ENCODE data around the gene GALR1. TPM values are rescaled to one million over a fixed set of nuclear protein-coding genes. Genes with fewer than 3 reads are reported as not detected.
"Not testable (repeated sequence)": the region's sequence is repeated elsewhere in the genome, so short reads cannot be mapped to it uniquely, and the experiment has no call there.

Gene GALR1
- total RNA-seq, 1 experiment from 2014 or later: not detected

GRCh38 chr18:77268456-77268855, 18.8 kb downstream of the GALR1 start:
- Histone ChIP-seq H3K27me3 (replicated peaks; ENCODE audit: control insufficient read depth, insufficient read depth, low read length) (no peaks in the 10 kb centered on the region), H3K4me3 (ENCODE audit: low read depth, low read length) (no peak overlapping the region), H3K36me3 (ENCODE audit: control insufficient read depth, insufficient read depth, low read length) (no peaks in the 10 kb centered on the region), H3K4me1 (no peaks in the 10 kb centered on the region), H3K9me3 (no peaks in the 10 kb centered on the region)
- CTCF ChIA-PET: no interaction called here
- no peak for TF ChIP-seq CTCF (IDR thresholded peaks at IDR 0.05; ENCODE audit: insufficient read depth in 1 of 2, low read depth in 1 of 2, low read length in 1 of 2, severe bottlenecking in 1 of 2, unreplicated experiment in 1 of 2)
- Mint-ChIP-seq H3K9me3 (ENCODE audit: unreplicated experiment) (no peaks in the 10 kb centered on the region), H3K4me3 (ENCODE audit: unreplicated experiment) (no peak overlapping the region), H3K27ac (ENCODE audit: unreplicated experiment) (no peak overlapping the region), H3K4me1 (ENCODE audit: low read depth, unreplicated experiment) (no peaks in the 10 kb centered on the region), H3K27me3 (ENCODE audit: insufficient read depth, unreplicated experiment) (no peaks in the 10 kb centered on the region), H3K36me3 (ENCODE audit: insufficient read depth, unreplicated experiment) (no peaks in the 10 kb centered on the region)
- no TSS peak for BruUV-seq (replicated peaks)
- intact Hi-C loops (cut with micrococcal nuclease; ENCODE audit: unreplicated experiment): no loop called here
- POLR2A ChIA-PET: no interaction called here
- no peak for DNase-seq

GRCh38 chr18:77271576-77272481, 22.2 kb downstream of the GALR1 start:
- ChIA-PET CTCF (no interaction called here), POLR2A (no interaction called here)
- H3K27ac Mint-ChIP-seq (ENCODE audit: unreplicated experiment): no peak overlapping the region
- no TSS peak for BruUV-seq (replicated peaks)
- no peaks in the 10 kb centered on the region for H3K36me3 Mint-ChIP-seq (ENCODE audit: insufficient read depth, unreplicated experiment)
- DNase-seq: no peak
- Histone ChIP-seq H3K4me1 (no peaks in the 10 kb centered on the region), H3K9me3 (no peaks in the 10 kb centered on the region), H3K36me3 (ENCODE audit: control insufficient read depth, insufficient read depth, low read length) (no peaks in the 10 kb centered on the region), H3K4me3 (ENCODE audit: low read depth, low read length) (no peak overlapping the region), H3K27me3 (replicated peaks; ENCODE audit: control insufficient read depth, insufficient read depth, low read length) (no peaks in the 10 kb centered on the region)
- H3K9me3 Mint-ChIP-seq (ENCODE audit: unreplicated experiment): no peaks in the 10 kb centered on the region
- no peaks in the 10 kb centered on the region for H3K4me1 Mint-ChIP-seq (ENCODE audit: low read depth, unreplicated experiment)
- intact Hi-C loops (cut with micrococcal nuclease; ENCODE audit: unreplicated experiment): no loop called here
- TF ChIP-seq CTCF (IDR thresholded peaks at IDR 0.05; ENCODE audit: insufficient read depth in 1 of 2, low read depth in 1 of 2, low read length in 1 of 2, severe bottlenecking in 1 of 2, unreplicated experiment in 1 of 2): no peak
- no peaks in the 10 kb centered on the region for H3K27me3 Mint-ChIP-seq (ENCODE audit: insufficient read depth, unreplicated experiment)
- no peak overlapping the region for H3K4me3 Mint-ChIP-seq (ENCODE audit: unreplicated experiment)

- H3K27ac Mint-ChIP-seq (ENCODE audit: unreplicated experiment): not testable (repeated sequence)
These were observed 41.2 kb downstream of the GALR1 start for GRCh38 chr18:77290841-77291240.

More at GRCh38 chr18:77290841-77291240, 41.2 kb downstream of the GALR1 start:
- H3K27me3 ChIP-seq (replicated peaks; ENCODE audit: control insufficient read depth, insufficient read depth, low read length); CTCF ChIA-PET; intact Hi-C loops (cut with micrococcal nuclease; ENCODE audit: unreplicated experiment); H3K9me3 Mint-ChIP-seq (ENCODE audit: unreplicated experiment); BruUV-seq (replicated peaks); H3K9me3 ChIP-seq; H3K4me3 ChIP-seq (ENCODE audit: low read depth, low read length); DNase-seq; H3K27me3 Mint-ChIP-seq (ENCODE audit: insufficient read depth, unreplicated experiment); H3K4me1 ChIP-seq; H3K36me3 Mint-ChIP-seq (ENCODE audit: insufficient read depth, unreplicated experiment); H3K4me1 Mint-ChIP-seq (ENCODE audit: low read depth, unreplicated experiment); H3K36me3 ChIP-seq (ENCODE audit: control insufficient read depth, insufficient read depth, low read length); H3K4me3 Mint-ChIP-seq (ENCODE audit: unreplicated experiment); POLR2A ChIA-PET: not testable (repeated sequence)

Measured in Caco-2 (cell line).